Smooth muscle cell (in vitro differentiated cells): ENCODE measurements around the gene HJURP. TPM values are rescaled to one million over a fixed set of nuclear protein-coding genes. Genes with fewer than 3 reads are reported as not detected.

Source experiments
- DNase-seq: peaks from one replicate; lab custom pipeline; 2025; ENCODE audit not compliant: unreplicated experiment; lab: John Stamatoyannopoulos, UW
- H2AFZ ChIP-seq: fragments of 200-600 bp; sonication (generic); 2 replicates; pipeline ENCODE4 v1.6.0; 2016; ENCODE audit warnings: antibody characterized with exemption, low read depth, mild to moderate bottlenecking
- H3F3A ChIP-seq: fragments of 200-600 bp; sonication (generic); 2 replicates; pipeline ENCODE4 v1.6.0; 2017; ENCODE audit warnings: antibody characterized with exemption, low read depth
- H3K27ac ChIP-seq: fragments of 200-600 bp; sonication (generic); 2 replicates; pipeline ENCODE4 v1.5.1; 2016; ENCODE audit warnings: low read depth, mild to moderate bottlenecking
- H3K27me3 ChIP-seq: fragments of 200-600 bp; sonication (generic); 2 replicates; pipeline ENCODE4 v1.6.1; 2016; ENCODE audit warnings: low read depth, mild to moderate bottlenecking
- H3K36me3 ChIP-seq: fragments of 200-600 bp; sonication (generic); 2 replicates; pipeline ENCODE4 v1.5.1; 2016; ENCODE audit warnings: low read depth
- H3K4me1 ChIP-seq: fragments of 200-600 bp; sonication (generic); 2 replicates; pipeline ENCODE4 v1.5.1; 2016; ENCODE audit warnings: low read depth
- H3K4me2 ChIP-seq: fragments of 200-600 bp; sonication (generic); 2 replicates; pipeline ENCODE4 v1.6.0; 2016; ENCODE audit warnings: mild to moderate bottlenecking
- H3K4me3 ChIP-seq: fragments of 200-600 bp; sonication (generic); 2 replicates; pipeline ENCODE4 v1.5.1; 2016; ENCODE audit warnings: mild to moderate bottlenecking
- H3K79me2 ChIP-seq: fragments of 200-600 bp; sonication (generic); 2 replicates; pipeline ENCODE4 v1.6.0; 2016; ENCODE audit warnings: low read depth, mild to moderate bottlenecking
- H3K9ac ChIP-seq: fragments of 200-600 bp; sonication (generic); 2 replicates; pipeline ENCODE4 v1.6.0; 2016; ENCODE audit warnings: low read depth
- H3K9me3 ChIP-seq: fragments of 200-600 bp; sonication (generic); replicated peaks from 2 replicates; pipeline ENCODE4 v1.5.1; 2016; ENCODE audit warnings: low read depth
- H4K20me1 ChIP-seq: fragments of 200-600 bp; sonication (generic); 2 replicates; pipeline ENCODE4 v1.6.0; 2016; ENCODE audit warnings: low read depth
- CTCF ChIP-seq: fragments of 200-600 bp; sonication (generic); IDR thresholded peaks from 2 replicates; pipeline ENCODE4 v1.5.1; 2017; ENCODE audit warnings: borderline replicate concordance, mild to moderate bottlenecking, antibody characterized with exemption; ENCODE audit not compliant: insufficient read depth, poor library complexity, severe bottlenecking
- WGBS: methylation state at CpG from one replicate; pipeline ENCODE4 v1.1.7; 2016; ENCODE audit warnings: low lambda C conversion rate; 5-methylcytosine and 5-hydroxymethylcytosine counted together
- polyA plus RNA-seq: library from polyadenylated mRNA; unstranded; fragments of >200 nt; fragmentation: Nextera tagmentation; extraction: Ambion mirVana; gene quantifications from 2 replicates; pipeline ENCODE4 v1.2.1, GENCODE V29; 2016
- total RNA-seq: library from RNA; depleted of rRNA; stranded (reverse); fragments of >200 nt; gene quantifications from 2 replicates; pipeline ENCODE4 v1.2.3, GENCODE V29; 2014

The HJURP gene
- total and polyA plus RNA-seq, 2 experiments from 2014 or later, result 7.9 to 19.5 TPM

GRCh38 chr2:233830111-233830802 is 24.1 kb downstream of the HJURP start:
- no peak overlapping the region for H2AFZ ChIP-seq
- H3K4me1 ChIP-seq, result peaks cover 7% of the 10 kb centered on the region
- no peaks in the 10 kb centered on the region for H4K20me1 ChIP-seq
- no peaks in the 10 kb centered on the region for H3K9me3 ChIP-seq
- no peak overlapping the region for H3K27ac ChIP-seq
- no peak overlapping the region for H3K4me2 ChIP-seq
- no peak overlapping the region for H3K9ac ChIP-seq
- 98% methylated on average over 6 of the region's 6 CpGs for WGBS
- H3F3A ChIP-seq, result no peaks in the 10 kb centered on the region
- no peak overlapping the region for H3K4me3 ChIP-seq
- no peaks in the 10 kb centered on the region for H3K27me3 ChIP-seq
- no peaks in the 10 kb centered on the region for H3K79me2 ChIP-seq
- DNase-seq, result no peak
- H3K36me3 ChIP-seq, result no peaks in the 10 kb centered on the region
- no peak for TF ChIP-seq CTCF

- Histone ChIP-seq H2AFZ (no peak overlapping the region), H3K36me3 (no peaks in the 10 kb centered on the region), H3K27me3 (no peaks in the 10 kb centered on the region), H3K27ac (no peak overlapping the region), H3K9ac (no peak overlapping the region), H3K79me2 (no peaks in the 10 kb centered on the region), H3K4me3 (no peak overlapping the region), H3K9me3 (no peaks in the 10 kb centered on the region), H3K4me2 (no peak overlapping the region), H3F3A (no peaks in the 10 kb centered on the region), H3K4me1 (peaks cover 7% of the 10 kb centered on the region), H4K20me1 (no peaks in the 10 kb centered on the region)
- 87% methylated on average over 15 of the region's 15 CpGs for WGBS
- no peak for DNase-seq
- TF ChIP-seq CTCF, result no peak
Measured at GRCh38 chr2:233829193-233830110, 24.9 kb downstream of the HJURP start.

GRCh38 chr2:233828546-233829192 is 25.7 kb downstream of the HJURP start:
- Histone ChIP-seq H3K36me3 (no peaks in the 10 kb centered on the region), H3K4me1 (peaks cover 7% of the 10 kb centered on the region), H3K27ac (no peak overlapping the region), H3K27me3 (no peaks in the 10 kb centered on the region), H2AFZ (no peak overlapping the region), H3K4me2 (no peak overlapping the region), H4K20me1 (no peaks in the 10 kb centered on the region), H3K9me3 (no peaks in the 10 kb centered on the region), H3K79me2 (no peaks in the 10 kb centered on the region), H3K4me3 (no peak overlapping the region), H3F3A (no peaks in the 10 kb centered on the region), H3K9ac (no peak overlapping the region)
- no peak for TF ChIP-seq CTCF
- WGBS, result 86% methylated on average over 24 of the region's 24 CpGs
- DNase-seq, result no peak
